ENCODE data around the gene RAPGEF2.

GRCh38 chr4:159343116-159343515, 240.2 kb downstream of the RAPGEF2 start:
- no peak for TF ChIP-seq TSHZ2 (CRISPR knock-in tag; IDR thresholded peaks at IDR 0.05)
- TF ChIP-seq POU6F1 (CRISPR knock-in tag; IDR thresholded peaks at IDR 0.05; ENCODE audit: borderline replicate concordance, low read depth), result no peak
- no peak for TF ChIP-seq ZFP30 (CRISPR knock-in tag; IDR thresholded peaks at IDR 0.05)
- TF ChIP-seq PPARA (CRISPR knock-in tag; IDR thresholded peaks at IDR 0.05; ENCODE audit: borderline replicate concordance), result no peak
- no peak for TF ChIP-seq ZNF565 (CRISPR knock-in tag; conservative IDR thresholded peaks at IDR 0.05; ENCODE audit: low read depth)
- TF ChIP-seq RARB (CRISPR knock-in tag; IDR thresholded peaks at IDR 0.05), result no peak
- TF ChIP-seq ARNTL (CRISPR knock-in tag; IDR thresholded peaks at IDR 0.05; ENCODE audit: borderline replicate concordance, low read depth), result no peak
- TF ChIP-seq PATZ1 (CRISPR knock-in tag; IDR thresholded peaks at IDR 0.05; ENCODE audit: borderline replicate concordance), result no peak
- TF ChIP-seq ZFP3 (CRISPR knock-in tag; IDR thresholded peaks at IDR 0.05), result no peak
- no peak for TF ChIP-seq ISL1 (CRISPR knock-in tag; IDR thresholded peaks at IDR 0.05)
- TF ChIP-seq CSDC2 (CRISPR knock-in tag; IDR thresholded peaks at IDR 0.05), result no peak
- no peak for TF ChIP-seq CREB5 (CRISPR knock-in tag; IDR thresholded peaks at IDR 0.05; ENCODE audit: low read depth)
- TF ChIP-seq ZC3H10 (CRISPR knock-in tag; IDR thresholded peaks at IDR 0.05), result no peak
